SK-N-SH treated with all-trans-retinoic acid at 6 μM for 48 hours (cell line): ENCODE measurements around the gene DDX23.

Experiments used
- BACH2 ChIP-seq: fragments of 250-450 bp; sonication (Bioruptor Pico); IDR thresholded peaks from 2 replicates; pipeline ENCODE4 v1.9.0; 2021; ENCODE audit warnings: mild to moderate bottlenecking, borderline replicate concordance
- ZFP3 ChIP-seq: fragments of 250-450 bp; sonication (Bioruptor Pico); IDR thresholded peaks from 2 replicates; pipeline ENCODE4 v1.5.0; 2020; ENCODE audit warnings: mild to moderate bottlenecking, moderate library complexity

DNA sequence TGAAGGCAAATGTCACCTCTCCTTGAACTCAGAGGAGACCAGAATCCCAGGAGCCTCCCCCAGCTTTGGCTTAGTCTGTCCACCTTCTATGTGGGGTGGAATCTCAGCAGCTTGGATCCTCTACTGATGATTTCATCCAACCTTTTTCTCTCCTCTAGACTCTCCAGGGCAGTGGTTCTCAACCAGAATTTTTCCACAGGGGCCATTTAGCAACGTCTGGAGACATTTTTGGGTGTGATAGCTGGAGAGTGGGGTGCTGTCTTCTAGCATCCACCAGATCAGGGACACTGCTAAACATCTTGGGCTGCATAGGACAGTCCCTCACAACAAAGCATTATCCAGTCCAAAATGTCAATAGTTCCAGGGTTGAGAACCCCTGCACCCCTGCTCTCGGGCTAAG is 4.4 kb upstream of the DDX23 start:
- TF ChIP-seq ZFP3 (CRISPR knock-in tag) (no peak), BACH2 (CRISPR knock-in tag) (no peak)
